ENCODE results near the gene ST7. TPM values are rescaled to one million over a fixed set of nuclear protein-coding genes. Genes with fewer than 3 reads are reported as not detected.
A peak's percentile ranks its signal among the peaks of the same experiment; 100 is the strongest.

Gene ST7
- total and polyA plus RNA-seq, 2 of the 13 experiments (the other 11 are each of a cell fraction or from before 2014, with no cell fraction given) = 17.3 to 23.5 TPM

DNA sequence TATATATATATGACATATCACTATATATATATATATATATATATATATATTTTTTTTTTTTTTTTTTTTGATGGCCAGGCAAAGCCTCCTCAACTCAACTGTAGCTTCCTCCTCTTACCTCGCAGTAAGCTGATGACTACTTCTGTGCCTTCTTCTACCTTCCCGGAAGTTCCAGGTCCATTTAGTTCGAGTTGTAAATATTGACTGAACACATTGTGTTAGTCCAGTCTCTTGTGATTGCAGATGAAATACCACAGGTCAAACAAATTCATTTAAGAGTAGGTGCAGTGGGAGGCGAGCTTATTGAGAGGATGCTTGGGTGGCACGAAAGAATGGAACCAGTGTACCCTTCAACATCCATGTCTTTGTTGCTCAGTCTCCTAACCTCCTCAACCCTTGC, 144.6 kb downstream of the ST7 start (continued):
- TF ChIP-seq, protein P1, sequence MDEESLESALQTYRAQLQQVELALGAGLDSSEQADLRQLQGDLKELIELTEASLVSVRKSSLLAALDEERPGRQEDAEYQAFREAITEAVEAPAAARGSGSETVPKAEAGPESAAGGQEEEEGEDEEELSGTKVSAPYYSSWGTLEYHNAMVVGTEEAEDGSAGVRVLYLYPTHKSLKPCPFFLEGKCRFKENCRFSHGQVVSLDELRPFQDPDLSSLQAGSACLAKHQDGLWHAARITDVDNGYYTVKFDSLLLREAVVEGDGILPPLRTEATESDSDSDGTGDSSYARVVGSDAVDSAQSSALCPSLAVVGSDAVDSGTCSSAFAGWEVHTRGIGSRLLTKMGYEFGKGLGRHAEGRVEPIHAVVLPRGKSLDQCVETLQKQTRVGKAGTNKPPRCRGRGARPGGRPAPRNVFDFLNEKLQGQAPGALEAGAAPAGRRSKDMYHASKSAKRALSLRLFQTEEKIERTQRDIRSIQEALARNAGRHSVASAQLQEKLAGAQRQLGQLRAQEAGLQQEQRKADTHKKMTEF (CRISPR knock-in tag; IDR thresholded peaks at IDR 0.05) = 0 out of 2 replicates have a peak, but pooled peaks have one; percentile 26
- TF ChIP-seq, protein P2, sequence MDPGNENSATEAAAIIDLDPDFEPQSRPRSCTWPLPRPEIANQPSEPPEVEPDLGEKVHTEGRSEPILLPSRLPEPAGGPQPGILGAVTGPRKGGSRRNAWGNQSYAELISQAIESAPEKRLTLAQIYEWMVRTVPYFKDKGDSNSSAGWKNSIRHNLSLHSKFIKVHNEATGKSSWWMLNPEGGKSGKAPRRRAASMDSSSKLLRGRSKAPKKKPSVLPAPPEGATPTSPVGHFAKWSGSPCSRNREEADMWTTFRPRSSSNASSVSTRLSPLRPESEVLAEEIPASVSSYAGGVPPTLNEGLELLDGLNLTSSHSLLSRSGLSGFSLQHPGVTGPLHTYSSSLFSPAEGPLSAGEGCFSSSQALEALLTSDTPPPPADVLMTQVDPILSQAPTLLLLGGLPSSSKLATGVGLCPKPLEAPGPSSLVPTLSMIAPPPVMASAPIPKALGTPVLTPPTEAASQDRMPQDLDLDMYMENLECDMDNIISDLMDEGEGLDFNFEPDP (CRISPR knock-in tag; conservative IDR thresholded peaks at IDR 0.05) = no peak
- TF ChIP-seq, protein P3, sequence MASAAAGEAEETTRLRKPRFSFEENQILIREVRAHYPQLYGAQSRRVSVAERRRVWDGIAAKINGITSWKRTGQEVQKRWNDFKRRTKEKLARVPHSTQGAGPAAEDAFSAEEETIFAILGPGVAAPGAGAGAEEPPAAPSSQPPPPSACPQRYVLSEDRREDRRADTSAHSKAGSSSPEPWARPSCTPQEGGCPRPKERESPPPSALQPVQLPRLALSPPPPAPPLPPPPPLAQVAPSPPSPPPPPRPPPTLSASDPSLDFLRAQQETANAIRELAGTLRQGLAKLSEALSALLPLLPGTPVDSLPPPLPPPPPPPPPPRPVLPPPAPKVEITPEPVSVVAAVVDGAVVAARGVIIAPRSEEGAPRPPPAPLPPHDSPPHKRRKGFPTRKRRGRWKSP (CRISPR knock-in tag; IDR thresholded peaks at IDR 0.05) = no peak
- no peak for TF ChIP-seq ZNF484 (CRISPR knock-in tag; IDR thresholded peaks at IDR 0.05; ENCODE audit: borderline replicate concordance, low read depth)
- no peak for TF ChIP-seq BRD4 (CRISPR knock-in tag; IDR thresholded peaks at IDR 0.05)
- no peak for TF ChIP-seq ARNT2 (CRISPR knock-in tag; IDR thresholded peaks at IDR 0.05; ENCODE audit: low read depth)
- no peak for TF ChIP-seq TRIM24 (CRISPR knock-in tag; IDR thresholded peaks at IDR 0.05)
- no peak for TF ChIP-seq KMT2A (CRISPR knock-in tag; IDR thresholded peaks at IDR 0.05)
- TF ChIP-seq, protein P4, sequence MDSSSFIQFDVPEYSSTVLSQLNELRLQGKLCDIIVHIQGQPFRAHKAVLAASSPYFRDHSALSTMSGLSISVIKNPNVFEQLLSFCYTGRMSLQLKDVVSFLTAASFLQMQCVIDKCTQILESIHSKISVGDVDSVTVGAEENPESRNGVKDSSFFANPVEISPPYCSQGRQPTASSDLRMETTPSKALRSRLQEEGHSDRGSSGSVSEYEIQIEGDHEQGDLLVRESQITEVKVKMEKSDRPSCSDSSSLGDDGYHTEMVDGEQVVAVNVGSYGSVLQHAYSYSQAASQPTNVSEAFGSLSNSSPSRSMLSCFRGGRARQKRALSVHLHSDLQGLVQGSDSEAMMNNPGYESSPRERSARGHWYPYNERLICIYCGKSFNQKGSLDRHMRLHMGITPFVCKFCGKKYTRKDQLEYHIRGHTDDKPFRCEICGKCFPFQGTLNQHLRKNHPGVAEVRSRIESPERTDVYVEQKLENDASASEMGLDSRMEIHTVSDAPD (CRISPR knock-in tag; IDR thresholded peaks at IDR 0.05) = no peak
- TF ChIP-seq ZBTB38 (CRISPR knock-in tag; IDR thresholded peaks at IDR 0.05) = no peak
- TF ChIP-seq ZNF382 (CRISPR knock-in tag; IDR thresholded peaks at IDR 0.05; ENCODE audit: borderline replicate concordance) = no peak
- no peak for TF ChIP-seq SMAD3 (CRISPR knock-in tag; IDR thresholded peaks at IDR 0.05)
- TF ChIP-seq, protein P5, sequence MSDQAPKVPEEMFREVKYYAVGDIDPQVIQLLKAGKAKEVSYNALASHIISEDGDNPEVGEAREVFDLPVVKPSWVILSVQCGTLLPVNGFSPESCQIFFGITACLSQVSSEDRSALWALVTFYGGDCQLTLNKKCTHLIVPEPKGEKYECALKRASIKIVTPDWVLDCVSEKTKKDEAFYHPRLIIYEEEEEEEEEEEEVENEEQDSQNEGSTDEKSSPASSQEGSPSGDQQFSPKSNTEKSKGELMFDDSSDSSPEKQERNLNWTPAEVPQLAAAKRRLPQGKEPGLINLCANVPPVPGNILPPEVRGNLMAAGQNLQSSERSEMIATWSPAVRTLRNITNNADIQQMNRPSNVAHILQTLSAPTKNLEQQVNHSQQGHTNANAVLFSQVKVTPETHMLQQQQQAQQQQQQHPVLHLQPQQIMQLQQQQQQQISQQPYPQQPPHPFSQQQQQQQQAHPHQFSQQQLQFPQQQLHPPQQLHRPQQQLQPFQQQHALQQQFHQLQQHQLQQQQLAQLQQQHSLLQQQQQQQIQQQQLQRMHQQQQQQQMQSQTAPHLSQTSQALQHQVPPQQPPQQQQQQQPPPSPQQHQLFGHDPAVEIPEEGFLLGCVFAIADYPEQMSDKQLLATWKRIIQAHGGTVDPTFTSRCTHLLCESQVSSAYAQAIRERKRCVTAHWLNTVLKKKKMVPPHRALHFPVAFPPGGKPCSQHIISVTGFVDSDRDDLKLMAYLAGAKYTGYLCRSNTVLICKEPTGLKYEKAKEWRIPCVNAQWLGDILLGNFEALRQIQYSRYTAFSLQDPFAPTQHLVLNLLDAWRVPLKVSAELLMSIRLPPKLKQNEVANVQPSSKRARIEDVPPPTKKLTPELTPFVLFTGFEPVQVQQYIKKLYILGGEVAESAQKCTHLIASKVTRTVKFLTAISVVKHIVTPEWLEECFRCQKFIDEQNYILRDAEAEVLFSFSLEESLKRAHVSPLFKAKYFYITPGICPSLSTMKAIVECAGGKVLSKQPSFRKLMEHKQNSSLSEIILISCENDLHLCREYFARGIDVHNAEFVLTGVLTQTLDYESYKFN (CRISPR knock-in tag; conservative IDR thresholded peaks at IDR 0.05) = peak; percentile 25; the same call in 1 of the 2 replicates
- TF ChIP-seq SRY (CRISPR knock-in tag; IDR thresholded peaks at IDR 0.05) = no peak
- no peak for TF ChIP-seq NCOA2 (CRISPR knock-in tag; IDR thresholded peaks at IDR 0.05)
- TF ChIP-seq, protein P6, sequence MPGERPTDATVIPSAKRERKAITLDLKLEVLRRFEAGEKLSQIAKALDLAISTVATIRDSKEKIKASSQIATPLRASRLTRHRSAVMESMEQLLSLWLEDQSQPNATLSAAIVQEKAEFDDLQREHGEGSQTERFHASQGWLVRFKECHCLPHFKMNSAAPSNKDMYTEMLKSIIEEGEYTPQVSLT (CRISPR knock-in tag; IDR thresholded peaks at IDR 0.05; ENCODE audit: borderline replicate concordance, low read depth) = no peak
- TF ChIP-seq ZFP1 (CRISPR knock-in tag; IDR thresholded peaks at IDR 0.05) = no peak
- TF ChIP-seq ZNF331 (CRISPR knock-in tag; IDR thresholded peaks at IDR 0.05) = no peak
- peak; percentile 41; the same call in 1 of the 2 replicates for TF ChIP-seq MIXL1 (CRISPR knock-in tag; IDR thresholded peaks at IDR 0.05)
- TF ChIP-seq ZNF569 (CRISPR knock-in tag; IDR thresholded peaks at IDR 0.05; ENCODE audit: borderline replicate concordance) = no peak
- TF ChIP-seq ZNF124 (CRISPR knock-in tag; IDR thresholded peaks at IDR 0.05) = no peak
